GM21576 (cell line): ENCODE measurements around the gene CLCN7.

Source experiments
- ATAC-seq: cut with Tn5 transposase; IDR thresholded peaks from one replicate; pipeline ENCODE4 v1.9.1; 2021; ENCODE audit warnings: mild to moderate bottlenecking, moderate library complexity; ENCODE audit not compliant: unreplicated experiment

CLCN7 gene

DNA sequence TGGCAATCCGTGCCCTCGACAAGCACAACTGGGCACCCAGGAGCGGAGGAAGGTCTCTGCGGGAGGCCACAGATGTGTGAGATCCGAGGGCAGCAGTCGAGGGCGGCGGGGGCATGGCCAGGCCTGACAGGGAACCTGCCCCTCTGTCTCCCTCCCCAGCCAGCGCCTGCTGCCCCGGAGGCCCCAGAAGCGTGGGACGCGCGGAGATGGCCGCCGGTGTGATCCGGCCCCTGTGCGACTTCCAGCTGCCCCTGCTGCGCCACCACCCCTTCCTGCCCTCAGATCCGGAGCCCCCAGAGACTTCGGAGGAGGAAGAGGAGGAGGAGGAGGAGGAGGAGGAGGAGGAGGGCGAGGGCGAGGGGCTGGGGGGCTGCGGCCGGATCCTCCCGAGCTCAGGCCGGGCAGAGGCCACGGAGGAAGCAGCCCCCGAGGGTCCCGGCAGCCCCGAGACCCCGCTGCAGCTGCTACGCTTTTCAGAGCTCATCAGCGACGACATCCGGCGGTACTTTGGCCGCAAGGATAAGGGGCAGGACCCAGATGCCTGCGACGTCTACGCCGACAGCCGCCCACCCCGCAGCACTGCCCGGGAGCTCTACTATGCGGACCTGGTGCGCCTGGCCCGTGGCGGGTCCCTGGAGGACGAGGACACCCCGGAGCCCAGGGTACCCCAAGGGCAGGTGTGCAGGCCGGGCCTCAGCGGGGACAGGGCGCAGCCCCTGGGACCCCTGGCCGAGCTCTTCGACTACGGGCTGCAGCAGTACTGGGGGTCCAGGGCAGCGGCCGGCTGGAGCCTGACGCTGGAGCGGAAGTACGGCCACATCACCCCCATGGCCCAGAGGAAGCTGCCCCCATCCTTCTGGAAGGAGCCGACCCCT, 42.2 kb downstream of the CLCN7 start:
- no peak for ATAC-seq

GRCh38 chr16:1431497-1432270, 43.1 kb downstream of the CLCN7 start:
- ATAC-seq, result no peak

- ATAC-seq, result no peak
Measured at GRCh38 chr16:1430759-1431496, 43.9 kb downstream of the CLCN7 start, which contains the start of gene PERCC1. TSS of gene PERCC1 (plus strand) at chr16:1431078. CDS start at chr16:1432594, 1,516 bp downstream.

- no peak for ATAC-seq
Measured at GRCh38 chr16:1430214-1430758, 44.5 kb downstream of the CLCN7 start.

DNA sequence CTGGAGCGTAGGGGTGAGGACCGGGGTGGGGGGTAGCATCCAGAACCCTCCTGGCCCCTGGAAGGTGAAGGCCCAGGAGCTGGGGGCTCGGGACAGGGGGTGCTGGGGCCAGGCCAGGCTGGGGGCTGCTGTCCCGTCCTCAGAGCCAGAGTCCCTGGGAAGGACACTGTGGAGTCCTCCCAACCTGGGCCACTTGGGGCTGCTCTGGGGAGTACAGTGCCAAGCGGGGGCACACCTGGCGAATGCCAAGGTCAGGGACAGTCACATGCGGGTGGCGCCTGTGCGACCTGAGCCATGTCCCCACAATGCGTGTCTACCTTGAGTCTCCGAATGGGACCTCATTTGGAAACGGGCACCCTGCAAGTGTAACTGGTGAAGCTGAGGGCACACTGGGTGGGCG, 45.2 kb downstream of the CLCN7 start:
- ATAC-seq, result no peak

DNA sequence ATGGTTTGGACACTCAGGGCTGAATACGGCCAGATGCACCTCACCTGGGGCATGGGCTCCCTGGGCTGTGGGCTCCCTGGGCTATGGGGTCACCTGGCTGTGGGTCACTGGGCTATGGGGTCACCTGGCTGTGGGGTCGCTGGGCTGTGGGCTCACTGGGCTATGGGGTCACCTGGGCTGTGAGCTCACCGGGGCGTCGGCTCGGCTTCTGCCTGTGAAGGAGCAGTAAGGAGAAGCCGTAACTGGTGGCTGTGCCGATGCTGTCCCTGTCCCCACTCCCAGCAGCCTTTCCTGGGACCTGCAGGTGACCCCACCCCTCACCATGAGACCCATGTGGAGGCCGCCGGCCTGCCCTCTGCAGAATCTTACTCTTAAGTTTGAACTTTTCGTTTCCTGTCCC, 45.8 kb downstream of the CLCN7 start:
- ATAC-seq, result no peak

DNA sequence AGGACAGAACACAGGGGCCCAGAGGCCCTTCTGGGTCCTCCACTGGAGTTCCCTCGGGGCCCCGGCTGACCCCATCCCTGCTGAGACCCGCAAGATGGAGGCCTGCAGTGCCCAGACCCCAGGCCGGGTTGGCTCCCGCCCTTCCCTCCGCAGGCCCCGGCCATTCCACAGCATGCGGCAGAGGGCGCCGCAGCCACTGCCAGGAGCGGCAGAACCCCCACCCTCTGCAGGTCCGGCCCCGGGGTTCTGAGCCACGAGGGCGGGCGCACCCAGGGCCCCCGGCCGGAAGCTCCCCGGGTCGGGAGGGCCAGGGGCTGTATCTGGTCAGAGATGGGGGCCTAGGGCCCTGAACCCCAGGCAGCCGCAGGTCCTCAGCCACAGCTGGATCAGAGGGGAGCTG, 46.3 kb downstream of the CLCN7 start:
- no peak for ATAC-seq

- no peak for ATAC-seq
Measured at GRCh38 chr16:1427473-1428461, 47.1 kb downstream of the CLCN7 start.

GRCh38 chr16:1426734-1427471, 47.9 kb downstream of the CLCN7 start:
- no peak for ATAC-seq

GRCh38 chr16:1425616-1426370, 49.0 kb downstream of the CLCN7 start:
- ATAC-seq, result no peak

- ATAC-seq, result no peak
Measured at GRCh38 chr16:1424028-1424427, 50.8 kb downstream of the CLCN7 start.

GRCh38 chr16:1422076-1422475, 52.8 kb downstream of the CLCN7 start:
- ATAC-seq, result no peak

GRCh38 chr16:1420111-1420539, 54.7 kb downstream of the CLCN7 start:
- peak; percentile 6 for ATAC-seq

GRCh38 chr16:1416521-1416941, 58.3 kb downstream of the CLCN7 start:
- no peak for ATAC-seq

GRCh38 chr16:1414532-1415260, 60.1 kb downstream of the CLCN7 start, which contains the start of gene UNKL:
TSS of gene UNKL (minus strand) at chr16:1414704. CDS start at chr16:1414691, 13 bp downstream.
- peak; percentile 54 for ATAC-seq

- ATAC-seq, result peak; percentile 36
Measured at GRCh38 chr16:1413684-1414531, 60.9 kb downstream of the CLCN7 start.

DNA sequence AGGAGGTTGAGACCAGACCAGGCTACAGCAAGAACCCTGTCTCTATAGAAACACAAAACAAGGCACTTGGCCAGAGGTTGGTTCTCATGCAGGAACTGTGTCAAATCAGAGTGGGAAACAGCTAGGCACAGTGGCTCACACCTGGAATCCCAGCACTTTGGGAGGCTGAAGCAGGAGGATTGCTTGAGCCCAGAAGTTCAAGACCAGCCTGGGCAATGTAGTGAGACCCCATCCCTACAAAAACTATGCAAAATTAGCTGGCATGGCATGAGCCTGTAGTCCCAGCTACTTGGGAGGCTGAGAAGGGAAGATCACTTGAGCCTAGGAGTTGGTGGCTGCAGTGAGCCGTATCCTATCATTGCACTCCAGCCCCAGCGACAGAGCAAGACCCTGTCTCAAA, 62.0 kb downstream of the CLCN7 start:
- ATAC-seq, result no peak
